H1 (cell line): ENCODE results near the gene ELP4. TPM values are rescaled to one million over a fixed set of nuclear protein-coding genes. Genes with fewer than 3 reads are reported as not detected.

Source experiments
- ASH2L ChIP-seq: fragments of 200-600, 300-600 bp; sonication (generic); IDR thresholded peaks from one replicate; pipeline ENCODE4 v1.7.1; 2017; ENCODE audit warnings: low read length
- ATF3 ChIP-seq: IDR thresholded peaks from 2 replicates; pipeline ENCODE4 v1.6.1; 2011; ENCODE audit warnings: low read depth, mild to moderate bottlenecking, low read length; ENCODE audit not compliant: insufficient read depth
- BRCA1 ChIP-seq: IDR thresholded peaks from 2 replicates; pipeline ENCODE4 v1.6.1; 2012; ENCODE audit warnings: low read depth, low read length, improper control_type of control experiment
- CBX8 ChIP-seq: fragments of 300-800, 300-1000 bp; sonication (generic); IDR thresholded peaks from 2 replicates; pipeline ENCODE4 v1.7.1; 2016; ENCODE audit warnings: low read depth, low read length, borderline replicate concordance
- CHD1 ChIP-seq: IDR thresholded peaks from 2 replicates; pipeline ENCODE4 v1.6.1; 2012; ENCODE audit warnings: low read depth, low read length, improper control_type of control experiment
- CHD2 ChIP-seq: IDR thresholded peaks from 2 replicates; pipeline ENCODE4 v1.6.1; 2012; ENCODE audit warnings: low read length, improper control_type of control experiment
- CREB1 ChIP-seq: IDR thresholded peaks from 2 replicates; pipeline ENCODE4 v1.6.1; 2012; ENCODE audit warnings: inconsistent platforms
- E2F6 ChIP-seq: IDR thresholded peaks from 2 replicates; pipeline ENCODE4 v1.6.1; 2012; ENCODE audit warnings: inconsistent platforms
- EGR1 ChIP-seq: IDR thresholded peaks from 2 replicates; pipeline ENCODE4 v1.6.1; 2011; ENCODE audit warnings: low read depth, low read length, borderline replicate concordance
- EZH2 ChIP-seq: fragments of 200-600 bp; sonication (generic); IDR thresholded peaks from 2 replicates; pipeline ENCODE4 v1.7.1; 2012; ENCODE audit warnings: low read depth, mild to moderate bottlenecking, moderate library complexity, low read length, inconsistent platforms; ENCODE audit not compliant: severe bottlenecking
- GABPA ChIP-seq: IDR thresholded peaks from 2 replicates; pipeline ENCODE4 v1.6.1; 2011; ENCODE audit warnings: mild to moderate bottlenecking, low read length, moderate library complexity, borderline replicate concordance; ENCODE audit not compliant: insufficient read depth
- HDAC6 ChIP-seq: IDR thresholded peaks from one replicate; pipeline ENCODE4 v1.7.1; 2012; ENCODE audit warnings: low read depth, mild to moderate bottlenecking, inconsistent platforms, low read length, moderate library complexity
- KDM4A ChIP-seq: IDR thresholded peaks from one replicate; pipeline ENCODE4 v1.7.1; 2012; ENCODE audit warnings: low read depth, mild to moderate bottlenecking, moderate library complexity, low read length, inconsistent platforms; ENCODE audit not compliant: severe bottlenecking
- KDM5A ChIP-seq: fragments of 200-600 bp; IDR thresholded peaks from 2 replicates; pipeline ENCODE4 v1.7.1; 2012; ENCODE audit warnings: mild to moderate bottlenecking, low read length, inconsistent platforms, mixed read lengths
- MAFK ChIP-seq: IDR thresholded peaks from 2 replicates; pipeline ENCODE4 v1.6.1; 2012; ENCODE audit warnings: low read depth, mild to moderate bottlenecking, improper control_type of control experiment, low read length
- MAX ChIP-seq: IDR thresholded peaks from 2 replicates; pipeline ENCODE4 v1.6.1; 2012; ENCODE audit warnings: inconsistent platforms
- NRF1 ChIP-seq: IDR thresholded peaks from 2 replicates; pipeline ENCODE4 v1.6.1; 2011; ENCODE audit warnings: mild to moderate bottlenecking, low read depth, low read length, improper control_type of control experiment
- POLR2AphosphoS5 ChIP-seq: IDR thresholded peaks from 2 replicates; pipeline ENCODE4 v1.6.1; 2011; ENCODE audit warnings: low read depth, low read length
- RBBP5 ChIP-seq: IDR thresholded peaks from 2 replicates; pipeline ENCODE4 v1.7.1; 2012; ENCODE audit warnings: low read depth, mild to moderate bottlenecking, inconsistent platforms, low read length, moderate library complexity, borderline replicate concordance
- SUZ12 ChIP-seq: fragments of 200-600 bp; sonication (generic); IDR thresholded peaks from 2 replicates; pipeline ENCODE4 v1.6.1; 2012; ENCODE audit warnings: mild to moderate bottlenecking, inconsistent platforms, low read length, moderate library complexity, mixed read lengths
- ZNF274 ChIP-seq: IDR thresholded peaks from 2 replicates; pipeline ENCODE4 v1.7.0; 2012; ENCODE audit warnings: low read length, borderline replicate concordance; ENCODE audit errors: extremely low read depth
- polyA plus RNA-seq, 7 experiments: library from polyadenylated mRNA; depleted of rRNA in 3 of 7; stranded (reverse) in 5 of 7; unstranded in 2 of 7; fragments of >200 nt in 5 of 7; fragments of 200-250 nt in 2 of 7; gene quantifications; 1 replicate in 5 of 7; 2 replicates in 1 of 7; 4 replicates in 1 of 7; pipeline versions ENCODE4 v1.2.1 to v1.2.3, GENCODE V29; 2011 to 2013; ENCODE audit warnings: missing spikeins in 2 of 7, mixed read lengths in 2 of 7
- total RNA-seq: library from RNA; stranded (reverse); fragmentation: NEBNext Ultra II Directional; extraction: Animal tissue kit (Norgen Biotek cat#: 25700); gene quantifications from 2 replicates; pipeline ENCODE4 v1.2.1, GENCODE V29; 2021

Gene ELP4
- total and polyA plus RNA-seq, 2 of the 8 experiments (the other 6 are each of a cell fraction or from before 2014, with no cell fraction given): 14.0 to 18.6 TPM

GRCh38 chr11:31812383-31813381, 303.1 kb downstream of the ELP4 start (continued):
- TF ChIP-seq ATF3 (no peak), EGR1 (0 out of 2 replicates have a peak, but pooled peaks have one; percentile 18), CBX8 (peak; percentile 88), NRF1 (no peak), KDM4A (peak; percentile 24), RBBP5 (peak; percentile 30), MAFK (no peak), E2F6 (0 out of 2 replicates have a peak, but pooled peaks have one; percentile 21), SUZ12 (peak; percentile 97), CHD1 (no peak), MAX (no peak), POLR2AphosphoS5 (no peak), EZH2 (peak; percentile 98), ASH2L (peak; percentile 13), KDM5A (no peak), CHD2 (no peak), HDAC6 (no peak), ZNF274 (no peak), BRCA1 (no peak), GABPA (no peak), CREB1 (no peak)
